ENCODE data around the gene DPP6. TPM values are rescaled to one million over a fixed set of nuclear protein-coding genes. Genes with fewer than 3 reads are reported as not detected.

DPP6 gene
- total RNA-seq, 1 experiment from 2014 or later = not detected

- TF ChIP-seq CTCF (conservative IDR thresholded peaks at IDR 0.05; ENCODE audit: low read depth, low read length) = no peak
- H3K4me3 ChIP-seq (ENCODE audit: low read depth, low read length, poor library complexity, severe bottlenecking) = no peak overlapping the region
- CTCF ChIA-PET = no interaction called here
- POLR2A ChIA-PET (ENCODE audit: low non-redundant PET) = no interaction called here
- no peaks in the 10 kb centered on the region for H3K27me3 ChIP-seq (replicated peaks; ENCODE audit: insufficient read depth, low read depth, low read length, poor library complexity)
- no peaks in the 10 kb centered on the region for H3K4me1 ChIP-seq (ENCODE audit: insufficient read depth, low read length, poor library complexity, severe bottlenecking)
- peaks cover 4% of the 10 kb centered on the region for H3K9me3 ChIP-seq (ENCODE audit: low read depth, low read length, poor library complexity, severe bottlenecking)
- BruUV-seq (replicated peaks) = no TSS peak
- H3K27ac ChIP-seq (ENCODE audit: low read depth, low read length, poor library complexity, severe bottlenecking) = no peak overlapping the region
- intact Hi-C loops (cut with micrococcal nuclease; ENCODE audit: unreplicated experiment) = no loop called here
- no peak for DNase-seq (ENCODE audit: low spot score)
- H3K36me3 ChIP-seq (ENCODE audit: insufficient read depth, low read length, poor library complexity, severe bottlenecking) = no peaks in the 10 kb centered on the region
These were observed 857.3 kb downstream of the DPP6 start for GRCh38 chr7:154909241-154910105.

- TF ChIP-seq EZH2 (IDR thresholded peaks at IDR 0.05; ENCODE audit: borderline replicate concordance, low read depth, low read length, poor library complexity, severe bottlenecking) = no peak
- no peak for TF ChIP-seq CTCF (conservative IDR thresholded peaks at IDR 0.05; ENCODE audit: low read depth, low read length)
- no TSS peak for BruUV-seq (replicated peaks)
- intact Hi-C loops (cut with micrococcal nuclease; ENCODE audit: unreplicated experiment) = no loop called here
- H3K4me3 ChIP-seq (ENCODE audit: low read depth, low read length, poor library complexity, severe bottlenecking) = no peak overlapping the region
- ChIA-PET CTCF (no interaction called here), POLR2A (ENCODE audit: low non-redundant PET) (no interaction called here)
- H3K9me3 ChIP-seq (ENCODE audit: low read depth, low read length, poor library complexity, severe bottlenecking) = peaks cover 4% of the 10 kb centered on the region
- DNase-seq (ENCODE audit: low spot score) = no peak
- no peaks in the 10 kb centered on the region for H3K27me3 ChIP-seq (replicated peaks; ENCODE audit: insufficient read depth, low read depth, low read length, poor library complexity)
- no peaks in the 10 kb centered on the region for H3K36me3 ChIP-seq (ENCODE audit: insufficient read depth, low read length, poor library complexity, severe bottlenecking)
- no peak overlapping the region for H3K27ac ChIP-seq (ENCODE audit: low read depth, low read length, poor library complexity, severe bottlenecking)
- H3K4me1 ChIP-seq (ENCODE audit: insufficient read depth, low read length, poor library complexity, severe bottlenecking) = no peaks in the 10 kb centered on the region
These were observed 857.9 kb downstream of the DPP6 start for GRCh38 chr7:154910125-154910524.

GRCh38 chr7:154910977-154911376 is 858.8 kb downstream of the DPP6 start:
- DNase-seq (ENCODE audit: low spot score) = no peak
- intact Hi-C loops (cut with micrococcal nuclease; ENCODE audit: unreplicated experiment) = no loop called here
- no peaks in the 10 kb centered on the region for H3K27me3 ChIP-seq (replicated peaks; ENCODE audit: insufficient read depth, low read depth, low read length, poor library complexity)
- ChIA-PET CTCF (no interaction called here), POLR2A (ENCODE audit: low non-redundant PET) (no interaction called here)
- no peak overlapping the region for H3K4me3 ChIP-seq (ENCODE audit: low read depth, low read length, poor library complexity, severe bottlenecking)
- no peak overlapping the region for H3K27ac ChIP-seq (ENCODE audit: low read depth, low read length, poor library complexity, severe bottlenecking)
- no peaks in the 10 kb centered on the region for H3K4me1 ChIP-seq (ENCODE audit: insufficient read depth, low read length, poor library complexity, severe bottlenecking)
- H3K9me3 ChIP-seq (ENCODE audit: low read depth, low read length, poor library complexity, severe bottlenecking) = peaks cover 4% of the 10 kb centered on the region
- no peaks in the 10 kb centered on the region for H3K36me3 ChIP-seq (ENCODE audit: insufficient read depth, low read length, poor library complexity, severe bottlenecking)
- TF ChIP-seq CTCF (conservative IDR thresholded peaks at IDR 0.05; ENCODE audit: low read depth, low read length) (no peak), EZH2 (IDR thresholded peaks at IDR 0.05; ENCODE audit: borderline replicate concordance, low read depth, low read length, poor library complexity, severe bottlenecking) (no peak)
- BruUV-seq (replicated peaks) = no TSS peak

Measured in A673 (cell line).